H9 (cell line): ENCODE data around the gene THAP3. TPM values are rescaled to one million over a fixed set of nuclear protein-coding genes. Genes with fewer than 3 reads are reported as not detected.
"Not testable (repeated sequence)": the region's sequence is repeated elsewhere in the genome, so short reads cannot be mapped to it uniquely, and the experiment has no call there.

ENCODE experiments used
- DNase-seq: peaks from one replicate; pipeline ENCODE4 v3.0.0-alpha.2; 2017
- H2AFZ ChIP-seq: one replicate; pipeline ENCODE4 v1.6.1; 2013; ENCODE audit warnings: mild to moderate bottlenecking, low read length, control low read depth, moderate library complexity
- H2AK5ac ChIP-seq: 2 replicates; pipeline ENCODE4 v1.6.1; 2013; ENCODE audit warnings: low read length, control low read depth, mixed read lengths; ENCODE audit not compliant: insufficient read length
- H2BK120ac ChIP-seq: one replicate; pipeline ENCODE4 v1.6.1; 2013; ENCODE audit warnings: low read depth, mild to moderate bottlenecking, low read length, control low read depth, inconsistent platforms; ENCODE audit not compliant: poor library complexity, severe bottlenecking
- H2BK12ac ChIP-seq: 2 replicates; pipeline ENCODE4 v1.6.1; 2013; ENCODE audit warnings: low read length, control low read depth, mixed read lengths, low read depth; ENCODE audit not compliant: insufficient read length
- H2BK15ac ChIP-seq: 2 replicates; pipeline ENCODE4 v1.6.1; 2013; ENCODE audit warnings: low read depth, low read length, control low read depth
- H2BK20ac ChIP-seq: one replicate; pipeline ENCODE4 v1.6.1; 2013; ENCODE audit warnings: low read depth, mild to moderate bottlenecking, low read length, control low read depth, inconsistent platforms; ENCODE audit not compliant: poor library complexity, severe bottlenecking
- H2BK5ac ChIP-seq: 2 replicates; pipeline ENCODE4 v1.6.1; 2013; ENCODE audit warnings: low read length, control low read depth, mixed read lengths; ENCODE audit not compliant: insufficient read length
- H3K14ac ChIP-seq: 2 replicates; pipeline ENCODE4 v1.6.1; 2013; ENCODE audit warnings: low read length, control low read depth; ENCODE audit not compliant: insufficient read depth
- H3K18ac ChIP-seq: 2 replicates; pipeline ENCODE4 v1.6.1; 2013; ENCODE audit warnings: low read depth, mild to moderate bottlenecking, mixed read lengths, low read length, control low read depth; ENCODE audit not compliant: insufficient read length
- H3K23ac ChIP-seq: 2 replicates; pipeline ENCODE4 v1.6.1; 2013; ENCODE audit warnings: low read length, control low read depth, mixed read lengths, low read depth; ENCODE audit not compliant: insufficient read length
- H3K23me2 ChIP-seq: 2 replicates; pipeline ENCODE4 v1.6.1; 2013; ENCODE audit warnings: low read depth, mild to moderate bottlenecking, mixed read lengths, low read length, control low read depth; ENCODE audit not compliant: insufficient read length, poor library complexity, severe bottlenecking
- H3K27ac ChIP-seq: 2 replicates; pipeline ENCODE4 v1.5.1; 2013; ENCODE audit warnings: low read length, control low read depth, mixed read lengths, low read depth; ENCODE audit not compliant: insufficient read length
- H3K27me3 ChIP-seq: 2 replicates; pipeline ENCODE4 v1.6.1; 2013; ENCODE audit warnings: low read length, control low read depth, inconsistent platforms; ENCODE audit not compliant: insufficient read depth
- H3K4ac ChIP-seq: 2 replicates; pipeline ENCODE4 v1.6.1; 2013; ENCODE audit warnings: low read depth, mild to moderate bottlenecking, control low read depth, inconsistent platforms, low read length, moderate library complexity
- H3K4me1 ChIP-seq: 2 replicates; pipeline ENCODE4 v1.6.1; 2013; ENCODE audit warnings: low read length, control low read depth, inconsistent platforms; ENCODE audit not compliant: insufficient read depth
- H3K4me2 ChIP-seq: 2 replicates; pipeline ENCODE4 v1.6.1; 2013; ENCODE audit warnings: low read length, control low read depth, mixed read lengths; ENCODE audit not compliant: insufficient read length, insufficient read depth
- H3K56ac ChIP-seq: 2 replicates; pipeline ENCODE4 v1.6.1; 2013; ENCODE audit warnings: low read depth, mild to moderate bottlenecking, mixed read lengths, low read length, control low read depth; ENCODE audit not compliant: insufficient read length
- H3K79me1 ChIP-seq: 2 replicates; pipeline ENCODE4 v1.6.1; 2013; ENCODE audit warnings: low read depth, mild to moderate bottlenecking, moderate library complexity, low read length, control low read depth, inconsistent platforms; ENCODE audit not compliant: insufficient read depth, poor library complexity, severe bottlenecking
- H3K79me2 ChIP-seq: 2 replicates; pipeline ENCODE4 v1.6.1; 2013; ENCODE audit warnings: low read length, control low read depth, inconsistent platforms; ENCODE audit not compliant: insufficient read depth
- H3K9ac ChIP-seq: 2 replicates; pipeline ENCODE4 v1.6.1; 2013; ENCODE audit warnings: low read length, control low read depth, mixed read lengths; ENCODE audit not compliant: insufficient read length; ENCODE audit errors: extremely low read depth
- H3K9me3 ChIP-seq: one replicate; pipeline ENCODE4 v1.6.1; 2013; ENCODE audit warnings: low read depth, low read length, inconsistent platforms; ENCODE audit not compliant: control insufficient read depth
- H3T11ph ChIP-seq: one replicate; pipeline ENCODE4 v1.6.1; 2013; ENCODE audit warnings: mild to moderate bottlenecking, low read length, control low read depth, inconsistent platforms
- H4K20me1 ChIP-seq: one replicate; pipeline ENCODE4 v1.6.1; 2013; ENCODE audit not compliant: control insufficient read depth, insufficient read length, insufficient read depth
- H4K5ac ChIP-seq: 2 replicates; pipeline ENCODE4 v1.6.1; 2013; ENCODE audit warnings: low read depth, mild to moderate bottlenecking, mixed read lengths, low read length, control low read depth; ENCODE audit not compliant: insufficient read length
- H4K8ac ChIP-seq: replicated peaks from 2 replicates; pipeline ENCODE4 v1.6.1; 2013; ENCODE audit warnings: low read length, control low read depth, mixed read lengths, low read depth; ENCODE audit not compliant: insufficient read length
- H4K91ac ChIP-seq: 2 replicates; pipeline ENCODE4 v1.6.1; 2013; ENCODE audit warnings: low read depth, mild to moderate bottlenecking, moderate library complexity, mixed read lengths, low read length, control low read depth; ENCODE audit not compliant: insufficient read length
- H3K27ac Mint-ChIP-seq, 3 experiments: 2 replicates in 2 of 3; 3 replicates in 1 of 3; pipeline ENCODE4 v1.8.0; 2020 to 2021; ENCODE audit warnings: mixed read lengths in 3 of 3, mild to moderate bottlenecking in 1 of 3, moderate library complexity in 1 of 3
- H3K27me3 Mint-ChIP-seq: 2 replicates; pipeline ENCODE4 v1.8.0; 2021; ENCODE audit warnings: low read depth, mild to moderate bottlenecking, moderate library complexity, mixed read lengths
- H3K36me3 Mint-ChIP-seq, 3 experiments: 2 replicates in 2 of 3; 3 replicates in 1 of 3; pipeline ENCODE4 v1.8.0; 2020 to 2021; ENCODE audit warnings: low read depth in 3 of 3, mixed read lengths in 3 of 3; ENCODE audit not compliant: insufficient read depth in 1 of 3
- H3K4me1 Mint-ChIP-seq, 2 experiments: 2 replicates each; pipeline ENCODE4 v1.8.0; 2020; ENCODE audit warnings: mixed read lengths in 2 of 2
- H3K4me3 Mint-ChIP-seq, 2 experiments: 2 replicates in 1 of 2; 3 replicates in 1 of 2; pipeline ENCODE4 v1.8.0; 2020 to 2021; ENCODE audit warnings: mild to moderate bottlenecking in 2 of 2, mixed read lengths in 2 of 2, moderate library complexity in 1 of 2
- H3K9me3 Mint-ChIP-seq, 2 experiments: 2 replicates in 1 of 2; 3 replicates in 1 of 2; pipeline ENCODE4 v1.8.0; 2020; ENCODE audit warnings: mild to moderate bottlenecking in 2 of 2, mixed read lengths in 2 of 2, moderate library complexity in 1 of 2
- WGBS: extraction: QIAGEN DNeasy Blood & Tissue Kit; methylation state at CpG from one replicate; pipeline ENCODE4 v1.1.7; 2013; ENCODE audit warnings: missing lambda C conversion rate, low lambda C conversion rate, mixed read lengths; ENCODE audit not compliant: insufficient read length; ENCODE audit errors: extremely low coverage; 5-methylcytosine and 5-hydroxymethylcytosine counted together
- total RNA-seq: library from RNA; stranded (reverse); gene quantifications from 2 replicates; pipeline ENCODE4 v1.2.1, GENCODE V29; 2021
- TF ChIP-seq, protein P1 (sequence below): fragments of 200-600 bp; sonication (generic); conservative IDR thresholded peaks from 3 replicates; pipeline ENCODE4 v1.8.0; 2021; ENCODE audit warnings: antibody characterized with exemption, mild to moderate bottlenecking

Gene THAP3
- total RNA-seq, 1 experiment from 2014 or later: 15.3 TPM

DNA sequence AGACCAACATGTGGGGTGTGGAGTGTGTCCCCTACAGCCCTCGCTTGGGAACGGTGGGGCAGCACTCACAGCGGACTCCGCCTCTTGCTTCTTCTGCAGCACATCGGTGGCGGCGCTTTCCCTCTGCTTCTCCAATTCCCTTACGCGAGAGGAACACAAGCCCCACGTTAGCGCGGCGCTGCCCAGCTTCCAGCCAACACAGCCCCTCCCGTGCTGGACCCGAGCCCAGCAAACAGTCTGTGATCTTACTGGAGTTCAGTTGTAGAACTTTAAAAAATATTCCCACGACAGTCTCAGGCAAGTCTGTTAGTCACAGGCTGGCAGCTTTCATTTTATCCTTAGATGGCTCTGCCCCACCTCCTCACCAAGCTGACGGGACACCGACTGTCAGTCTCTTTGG lies 13.6 kb downstream of the THAP3 start:
- Histone ChIP-seq H2BK5ac (no peak overlapping the region), H3K14ac (no peak overlapping the region), H2AK5ac (no peak overlapping the region), H3K79me2 (no peaks in the 10 kb centered on the region), H3T11ph (no peak overlapping the region), H3K23me2 (no peaks in the 10 kb centered on the region), H3K9ac (no peak overlapping the region), H3K4me1 (no peaks in the 10 kb centered on the region), H4K20me1 (no peaks in the 10 kb centered on the region), H4K8ac (no peak overlapping the region), H2BK15ac (no peak overlapping the region), H3K18ac (no peak overlapping the region), H2AFZ (no peak overlapping the region), H3K56ac (no peak overlapping the region), H2BK20ac (no peak overlapping the region), H3K79me1 (no peaks in the 10 kb centered on the region), H4K5ac (no peak overlapping the region), H3K4ac (no peak overlapping the region), H3K4me2 (no peak overlapping the region), H3K23ac (no peak overlapping the region), H4K91ac (no peak overlapping the region), H3K9me3 (no peaks in the 10 kb centered on the region), H3K27me3 (no peaks in the 10 kb centered on the region), H2BK12ac (no peak overlapping the region), H2BK120ac (no peak overlapping the region), H3K27ac (no peak overlapping the region)
- TF ChIP-seq, protein P1, sequence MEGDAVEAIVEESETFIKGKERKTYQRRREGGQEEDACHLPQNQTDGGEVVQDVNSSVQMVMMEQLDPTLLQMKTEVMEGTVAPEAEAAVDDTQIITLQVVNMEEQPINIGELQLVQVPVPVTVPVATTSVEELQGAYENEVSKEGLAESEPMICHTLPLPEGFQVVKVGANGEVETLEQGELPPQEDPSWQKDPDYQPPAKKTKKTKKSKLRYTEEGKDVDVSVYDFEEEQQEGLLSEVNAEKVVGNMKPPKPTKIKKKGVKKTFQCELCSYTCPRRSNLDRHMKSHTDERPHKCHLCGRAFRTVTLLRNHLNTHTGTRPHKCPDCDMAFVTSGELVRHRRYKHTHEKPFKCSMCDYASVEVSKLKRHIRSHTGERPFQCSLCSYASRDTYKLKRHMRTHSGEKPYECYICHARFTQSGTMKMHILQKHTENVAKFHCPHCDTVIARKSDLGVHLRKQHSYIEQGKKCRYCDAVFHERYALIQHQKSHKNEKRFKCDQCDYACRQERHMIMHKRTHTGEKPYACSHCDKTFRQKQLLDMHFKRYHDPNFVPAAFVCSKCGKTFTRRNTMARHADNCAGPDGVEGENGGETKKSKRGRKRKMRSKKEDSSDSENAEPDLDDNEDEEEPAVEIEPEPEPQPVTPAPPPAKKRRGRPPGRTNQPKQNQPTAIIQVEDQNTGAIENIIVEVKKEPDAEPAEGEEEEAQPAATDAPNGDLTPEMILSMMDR: no peak
- H3K27ac Mint-ChIP-seq: no peak overlapping the region
- no peak overlapping the region for H3K4me3 Mint-ChIP-seq
- no peaks in the 10 kb centered on the region for H3K4me1 Mint-ChIP-seq
- H3K9me3 Mint-ChIP-seq: no peaks in the 10 kb centered on the region
- no peaks in the 10 kb centered on the region; the same call in 1 of the 2 replicates for H3K27me3 Mint-ChIP-seq
- no peak for DNase-seq
- no CpG with 5 or more reads among the region's 18 CpGs for WGBS
- peaks cover 38 to 92% (median 89%) of the 10 kb centered on the region in 3 experiments for H3K36me3 Mint-ChIP-seq

DNA sequence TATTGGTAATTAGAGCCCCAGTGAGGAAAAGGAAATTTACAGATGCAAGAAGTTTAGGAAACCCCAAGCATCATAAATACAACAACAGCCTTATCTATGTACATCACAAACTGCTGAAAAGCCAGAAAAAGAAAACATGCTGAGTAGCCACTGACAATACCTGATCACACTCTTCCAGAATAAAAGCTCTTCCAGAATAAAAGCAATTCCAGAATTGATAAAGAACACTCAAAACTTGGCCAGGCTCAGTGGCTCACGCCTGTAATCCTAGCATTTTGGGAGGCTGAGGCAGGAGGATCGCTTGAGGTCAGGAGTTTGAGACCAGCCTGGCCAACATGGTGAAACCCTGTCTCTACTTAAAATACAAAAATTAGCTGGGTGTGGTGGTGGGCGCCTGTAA lies 16.2 kb downstream of the THAP3 start:
- not testable (repeated sequence) for H3K23ac ChIP-seq, H2BK120ac ChIP-seq, H2BK15ac ChIP-seq, H4K20me1 ChIP-seq, H3K27me3 ChIP-seq, H3K18ac ChIP-seq, DNase-seq, H3K4me1 ChIP-seq, H2BK12ac ChIP-seq, H3K79me1 ChIP-seq, H3K4me2 ChIP-seq, H3K79me2 ChIP-seq, H3K27ac Mint-ChIP-seq, H4K91ac ChIP-seq, H3K9me3 ChIP-seq, H3K4me1 Mint-ChIP-seq, H2AFZ ChIP-seq, H3T11ph ChIP-seq, H3K27me3 Mint-ChIP-seq, H3K4me3 Mint-ChIP-seq, H2BK20ac ChIP-seq, H4K5ac ChIP-seq, H2AK5ac ChIP-seq, H3K9ac ChIP-seq, H3K27ac ChIP-seq, H4K8ac ChIP-seq, H3K4ac ChIP-seq, H2BK5ac ChIP-seq, H3K23me2 ChIP-seq, H3K56ac ChIP-seq, H3K14ac ChIP-seq, H3K9me3 Mint-ChIP-seq
- WGBS: no CpG with 5 or more reads among the region's 3 CpGs
- peaks cover 48 to 93% (median 92%) of the 10 kb centered on the region in 3 experiments for H3K36me3 Mint-ChIP-seq
